ENCODE measurements around the gene CNR2.

GRCh38 chr1:23825762-23826522, 87.2 kb downstream of the CNR2 start:
- TF ChIP-seq CTCF (IDR thresholded peaks at IDR 0.05; ENCODE audit: low read length) (no peak), EZH2 (optimal IDR thresholded peaks at IDR 0.05; ENCODE audit: low read depth, low read length) (no peak), EZH2phosphoT487 (IDR thresholded peaks at IDR 0.05; ENCODE audit: low read length) (no peak)
